ENCODE measurements around the gene NUP214.

NUP214 gene

GRCh38 chr9:131276891-131277286, 151.5 kb downstream of the NUP214 start:
- DNase-seq (ENCODE audit: low read depth, low spot score): no peak

- DNase-seq (ENCODE audit: low read depth, low spot score): no peak
Measured at GRCh38 chr9:131277287-131277909, 152.0 kb downstream of the NUP214 start.

- no peak for DNase-seq (ENCODE audit: low read depth, low spot score)
Measured at GRCh38 chr9:131277910-131278701, 152.7 kb downstream of the NUP214 start.

- DNase-seq (ENCODE audit: low read depth, low spot score): no peak
Measured at GRCh38 chr9:131278702-131279111, 153.3 kb downstream of the NUP214 start.

- DNase-seq (ENCODE audit: low read depth, low spot score): no peak
Measured at GRCh38 chr9:131279196-131279862, 153.9 kb downstream of the NUP214 start.

- no peak for DNase-seq (ENCODE audit: low read depth, low spot score)
Measured at GRCh38 chr9:131279863-131280570, 154.6 kb downstream of the NUP214 start.

- no peak for DNase-seq (ENCODE audit: low read depth, low spot score)
Measured at GRCh38 chr9:131280660-131281059, 155.3 kb downstream of the NUP214 start.

- no peak for DNase-seq (ENCODE audit: low read depth, low spot score)
Measured at GRCh38 chr9:131281119-131281965, 156.0 kb downstream of the NUP214 start.

GRCh38 chr9:131282175-131282574, 156.8 kb downstream of the NUP214 start:
- DNase-seq (ENCODE audit: low read depth, low spot score): no peak

- no peak for DNase-seq (ENCODE audit: low read depth, low spot score)
Measured at GRCh38 chr9:131282688-131283422, 157.5 kb downstream of the NUP214 start.
